Fibroblast of peridontal ligament (primary cell): ENCODE results near the gene ZC3H7B.

ENCODE experiments used
- DNase-seq: peaks from one replicate; pipeline ENCODE4 v3.0.0-alpha.2; 2010; ENCODE audit errors: extremely low read depth

ZC3H7B gene

DNA sequence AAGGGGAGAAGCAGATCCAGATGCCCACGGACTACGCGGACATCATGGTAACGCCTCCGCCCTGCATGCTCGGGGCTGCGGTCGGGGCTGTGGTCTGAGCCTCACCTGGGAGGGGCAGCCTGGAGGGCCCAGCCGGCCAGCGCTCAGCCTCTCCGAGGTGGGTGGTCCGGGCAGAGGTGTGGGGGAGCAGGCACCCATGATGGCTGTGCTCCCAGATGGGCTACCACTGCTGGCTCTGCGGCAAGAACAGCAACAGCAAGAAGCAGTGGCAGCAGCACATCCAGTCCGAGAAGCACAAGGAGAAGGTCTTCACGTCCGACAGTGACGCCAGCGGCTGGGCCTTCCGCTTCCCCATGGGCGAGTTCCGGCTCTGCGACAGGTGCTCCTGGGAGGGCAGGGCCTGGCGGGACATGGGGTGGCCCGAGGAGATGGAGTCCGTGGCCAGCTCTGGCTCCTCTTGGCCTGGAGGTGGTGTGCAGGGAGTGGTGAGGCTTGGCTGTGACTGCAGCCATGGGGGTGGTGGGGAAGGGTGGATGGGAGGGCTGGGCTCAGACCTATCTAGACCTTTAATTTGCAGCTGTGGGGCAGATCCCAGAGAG lies 55.2 kb downstream of the ZC3H7B start:
- no peak for DNase-seq

DNA sequence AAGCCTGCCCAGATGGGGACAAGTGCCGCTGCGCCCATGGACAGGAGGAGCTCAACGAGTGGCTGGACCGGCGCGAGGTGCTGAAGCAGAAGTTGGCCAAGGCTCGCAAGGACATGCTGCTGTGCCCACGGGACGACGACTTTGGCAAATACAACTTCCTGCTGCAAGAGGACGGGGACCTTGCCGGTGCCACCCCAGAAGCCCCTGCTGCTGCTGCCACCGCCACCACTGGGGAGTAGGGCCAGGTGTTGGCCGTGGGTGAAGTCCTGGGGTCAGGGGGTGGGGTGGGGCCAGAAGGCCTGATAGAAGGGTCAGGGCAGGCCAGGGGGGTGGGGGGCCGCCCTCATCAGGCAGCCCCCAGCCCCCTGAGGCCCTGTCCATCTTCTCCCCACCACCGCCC lies 55.9 kb downstream of the ZC3H7B start:
- no peak for DNase-seq

DNA sequence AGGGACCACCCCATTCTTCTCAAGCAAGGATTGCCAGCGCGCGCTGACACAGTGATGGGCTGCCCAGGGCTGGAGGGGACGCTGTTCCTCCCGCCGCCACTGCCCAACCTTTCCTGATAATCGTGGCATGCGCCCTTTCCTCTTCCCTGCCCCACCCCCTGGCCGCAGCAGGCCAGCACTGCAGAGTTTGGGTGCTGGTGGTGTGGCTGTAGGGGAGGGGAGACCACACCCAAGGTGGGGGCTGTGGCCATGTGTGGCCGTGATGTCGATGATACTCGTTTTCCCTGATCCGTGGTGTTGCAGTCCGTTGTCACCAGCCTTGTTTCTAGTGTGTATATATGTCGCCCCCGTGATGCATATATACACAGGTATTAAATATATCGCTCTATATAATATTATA lies 57.6 kb downstream of the ZC3H7B start:
- DNase-seq: no peak

DNA sequence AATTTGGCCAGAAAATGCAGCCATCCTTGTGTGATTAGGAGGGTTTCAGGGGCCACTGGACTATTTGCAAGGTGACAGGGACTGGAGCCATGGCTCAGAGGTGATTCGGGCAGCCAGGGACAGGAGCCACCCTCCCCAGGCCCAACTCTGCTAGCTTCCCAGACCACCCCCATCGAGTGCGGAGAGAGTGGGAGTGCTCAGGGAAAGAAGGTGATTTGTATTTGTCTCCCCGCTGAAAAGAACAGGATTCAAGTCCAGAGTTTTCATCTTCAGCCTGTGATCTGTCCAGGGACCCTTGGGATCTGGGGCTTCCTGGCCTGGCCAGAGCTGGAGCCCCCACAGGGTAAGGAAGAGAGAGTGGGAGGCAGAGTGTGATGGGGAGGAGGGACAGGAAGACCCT lies 58.1 kb downstream of the ZC3H7B start:
- no peak for DNase-seq

DNA sequence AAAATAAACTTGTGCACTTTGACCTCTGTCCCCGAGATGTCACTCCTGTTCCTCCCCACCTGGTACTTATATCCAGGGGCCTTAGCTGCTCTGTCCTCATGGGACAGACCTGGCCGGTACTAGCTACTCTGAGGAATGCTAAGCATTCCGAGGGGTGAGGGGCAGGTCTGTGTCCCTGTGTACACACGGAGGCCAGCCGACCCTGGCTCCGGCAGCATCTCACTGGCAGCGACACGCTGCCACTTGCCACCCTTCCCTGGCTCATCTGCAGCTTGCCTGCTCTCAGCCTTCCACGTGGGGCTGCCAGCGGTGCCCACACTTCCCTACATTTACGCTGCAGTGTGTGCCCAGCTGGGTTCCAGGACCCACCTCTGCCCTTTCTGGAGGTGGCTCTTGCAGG lies 58.8 kb downstream of the ZC3H7B start:
- DNase-seq: no peak

DNA sequence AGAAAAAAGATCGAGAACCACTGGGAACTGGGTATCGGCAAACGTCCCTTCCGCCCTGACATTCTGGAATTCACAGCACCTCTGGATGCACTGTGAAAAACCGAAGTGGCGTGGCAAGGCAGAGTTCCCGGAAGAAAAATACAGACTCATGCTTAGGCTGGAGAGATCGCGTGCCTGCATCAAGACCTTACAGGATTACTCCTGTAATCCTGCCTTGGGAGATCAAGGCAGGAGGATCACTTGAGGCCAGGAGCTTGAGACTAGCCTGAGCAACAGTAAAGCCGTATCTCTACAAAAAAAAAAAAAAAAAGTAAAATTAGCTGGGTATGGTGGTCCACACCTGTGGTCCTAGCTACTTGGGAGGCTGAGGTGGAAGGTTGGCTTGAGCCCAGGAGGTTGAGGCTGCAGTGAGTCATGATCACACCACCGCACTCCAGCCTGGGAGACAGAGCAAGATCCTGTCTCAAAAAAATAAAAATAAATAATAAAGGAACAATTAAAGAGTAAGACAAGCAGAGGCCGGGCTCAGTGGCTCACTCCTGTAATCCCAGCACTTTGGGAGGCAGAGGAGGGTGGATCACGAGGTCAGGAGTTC lies 60.5 kb downstream of the ZC3H7B start:
- no peak for DNase-seq

DNA sequence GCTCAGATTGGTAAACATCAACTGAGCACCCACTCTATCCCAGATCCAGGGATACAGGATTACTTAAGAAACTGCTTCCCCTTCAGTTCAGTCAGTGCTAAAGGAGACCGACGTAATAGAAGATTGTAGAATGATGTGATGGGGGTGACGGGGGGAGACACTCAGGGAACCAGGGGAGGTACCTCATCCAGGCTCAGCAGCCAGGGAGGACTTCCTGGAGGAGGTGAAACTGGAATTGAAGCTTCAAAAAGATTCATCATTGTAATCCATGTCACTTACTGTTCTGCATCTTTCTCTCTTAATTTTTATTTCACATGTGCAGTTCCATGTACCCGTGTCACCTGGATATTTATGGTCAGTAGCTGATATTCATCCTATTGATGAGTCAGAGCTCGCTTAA lies 61.3 kb downstream of the ZC3H7B start:
- DNase-seq: no peak

DNA sequence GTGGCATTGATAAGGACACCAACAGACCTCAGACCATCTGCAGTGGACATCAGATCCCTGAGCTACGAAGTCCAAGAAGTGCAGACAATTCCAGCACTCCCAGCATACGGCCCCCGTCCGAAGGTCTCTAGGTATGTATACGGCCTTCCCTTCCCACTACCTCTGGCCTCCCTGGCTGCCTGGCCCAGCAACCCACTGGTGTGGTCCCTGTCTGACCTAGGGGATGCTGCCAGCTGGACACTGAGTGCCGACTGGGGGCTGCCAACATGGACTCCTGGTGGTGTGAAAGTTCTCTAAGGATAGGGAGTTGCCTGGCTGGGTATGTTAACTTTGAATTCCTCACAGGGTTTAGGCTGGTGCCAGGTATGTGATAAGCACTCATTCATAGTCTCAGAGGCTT lies 62.9 kb downstream of the ZC3H7B start:
- DNase-seq: no peak

DNA sequence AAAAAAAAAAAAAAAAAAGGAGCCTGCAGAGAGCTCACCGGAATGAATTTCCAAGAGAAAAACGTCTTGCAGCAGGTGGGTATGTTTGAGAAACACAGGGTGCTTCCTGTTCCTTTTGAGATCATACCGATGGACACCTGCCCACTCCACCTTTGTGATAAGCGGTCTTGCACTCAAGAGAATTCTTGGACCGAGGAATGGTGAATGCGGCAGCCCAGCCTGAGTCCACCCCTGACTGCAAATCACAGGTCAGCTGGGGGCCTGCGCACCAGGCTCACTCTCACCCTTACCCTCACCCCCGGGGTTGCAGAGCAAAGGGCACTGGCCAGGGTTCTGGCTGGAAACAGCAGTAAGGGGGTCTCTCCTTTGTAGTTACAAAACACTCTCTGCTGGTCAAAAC lies 63.6 kb downstream of the ZC3H7B start:
- no peak for DNase-seq

DNA sequence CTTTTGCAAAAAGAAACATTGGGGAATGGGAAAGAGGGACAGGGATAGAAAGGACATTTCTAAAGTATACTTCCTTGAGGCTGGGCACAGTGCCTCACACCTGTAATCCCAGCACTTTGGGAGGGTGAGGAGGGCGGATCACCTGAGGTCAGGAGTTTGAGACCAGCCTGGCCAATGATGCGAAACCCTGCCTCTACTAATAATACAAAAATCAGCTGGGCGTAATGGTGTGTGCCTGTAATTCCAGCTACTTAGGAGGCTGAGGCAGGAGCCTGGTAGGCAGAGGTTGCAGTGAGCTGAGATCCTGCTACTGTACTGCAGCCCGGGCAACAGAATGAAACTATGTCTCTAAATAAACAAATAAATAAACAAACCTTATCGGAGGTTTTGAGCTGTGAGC lies 64.1 kb downstream of the ZC3H7B start:
- no peak for DNase-seq

DNA sequence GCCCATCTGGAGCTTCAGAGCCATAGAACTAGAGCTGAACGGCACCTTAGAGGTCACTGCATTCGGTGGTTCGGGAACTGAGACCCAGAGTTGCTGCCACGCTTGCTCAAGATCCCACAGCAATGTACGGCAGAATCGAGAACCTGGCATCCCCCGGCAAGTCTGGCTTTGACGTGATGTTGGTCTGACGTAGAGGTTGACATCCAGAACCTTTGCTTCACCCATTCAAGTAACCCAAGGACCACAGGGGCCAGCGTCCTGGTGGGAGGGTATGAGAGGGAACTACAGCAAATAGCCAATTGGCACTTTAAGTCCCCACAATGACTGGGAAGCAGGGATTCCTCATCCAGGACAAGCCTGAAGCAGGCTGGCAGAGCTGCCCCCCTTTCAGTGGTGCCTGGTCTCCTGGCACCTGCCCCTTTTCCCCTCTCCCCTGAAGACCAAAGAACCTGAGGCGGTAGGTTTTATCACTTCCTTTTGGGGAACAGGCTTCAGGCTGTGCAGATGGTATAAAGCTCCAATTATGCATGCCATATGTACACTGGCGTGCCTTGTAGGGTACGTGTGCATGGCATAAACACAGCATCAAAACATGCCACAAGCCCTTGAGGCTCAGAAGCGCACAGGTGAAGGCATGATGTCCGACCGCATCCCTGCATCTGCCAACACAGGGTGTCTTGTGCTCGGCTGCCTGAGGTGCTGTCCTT lies 65.2 kb downstream of the ZC3H7B start:
- no peak for DNase-seq

DNA sequence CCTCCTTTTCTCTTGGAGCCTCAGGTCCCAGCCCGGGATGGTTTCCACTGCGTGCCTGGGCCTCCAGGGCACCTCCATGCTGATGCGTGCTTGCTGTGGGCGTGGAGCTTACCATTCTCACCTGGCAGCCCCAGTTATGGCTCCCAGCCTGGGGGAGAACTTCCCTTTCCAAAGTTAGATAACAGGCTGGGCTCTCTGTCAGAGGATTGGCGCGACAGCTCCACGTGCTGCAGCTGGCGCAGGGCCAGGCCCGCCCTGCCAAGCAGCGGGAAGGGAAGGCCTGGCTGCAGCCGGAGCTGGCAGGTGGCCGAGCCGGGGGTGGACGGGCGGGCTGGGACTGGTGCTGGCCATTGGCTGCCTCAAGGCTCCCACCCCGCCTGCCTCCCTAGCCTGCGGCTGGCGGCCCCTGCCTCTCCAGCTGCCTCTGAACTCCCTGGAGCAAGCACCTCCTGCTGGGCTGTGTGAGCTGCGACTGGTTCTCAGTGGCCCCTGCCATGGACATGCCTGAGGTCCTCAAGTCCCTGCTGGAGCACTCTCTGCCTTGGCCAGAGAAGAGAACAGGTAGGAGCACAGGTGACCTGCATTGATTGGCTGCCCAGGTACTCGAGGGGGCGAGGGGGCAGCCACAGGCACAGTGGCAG lies 65.8 kb downstream of the ZC3H7B start:
- peak; percentile 92 for DNase-seq

DNA sequence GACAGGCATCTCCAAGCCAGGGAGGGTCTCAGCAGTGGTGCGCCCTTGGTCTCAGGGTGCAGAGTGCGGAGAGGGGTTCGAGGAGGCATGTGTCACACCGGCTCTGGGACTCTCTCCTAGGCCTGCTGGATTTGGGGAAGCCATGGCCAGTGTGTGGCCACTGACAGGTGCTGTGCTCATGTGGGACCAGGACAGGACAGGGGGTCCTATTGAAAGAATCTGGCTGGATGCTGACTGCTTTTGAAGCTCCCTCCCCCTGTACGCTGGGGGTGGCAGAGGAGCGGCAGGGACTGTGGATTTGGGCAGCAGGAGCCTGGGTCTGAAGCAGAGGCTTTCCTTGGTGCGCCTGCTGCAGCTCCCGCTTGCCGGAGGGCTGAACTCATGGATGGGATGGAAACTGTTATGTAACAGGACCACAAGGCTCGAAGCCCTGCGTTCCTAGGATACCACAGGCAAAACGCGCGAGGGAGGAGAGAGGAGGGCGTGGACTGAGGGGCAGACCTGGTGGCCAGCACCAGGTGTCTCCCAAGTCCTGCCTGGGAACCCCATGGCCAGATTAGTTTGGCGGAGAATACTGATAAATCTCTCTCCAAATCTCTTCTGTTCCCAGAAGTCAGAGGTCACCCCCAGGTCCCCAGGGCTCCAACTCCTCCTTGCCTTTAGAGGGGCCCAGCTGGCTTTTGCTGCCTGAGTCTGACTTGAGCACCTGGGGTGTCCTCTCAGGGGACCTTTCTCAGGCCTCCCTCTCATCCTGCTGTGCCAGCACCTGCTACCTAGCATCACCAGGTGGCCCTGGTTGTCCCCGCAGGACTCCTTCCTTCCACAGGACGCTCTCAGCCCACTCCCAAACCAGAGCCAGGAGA lies 66.6 kb downstream of the ZC3H7B start:
- peak; percentile 63 for DNase-seq

DNA sequence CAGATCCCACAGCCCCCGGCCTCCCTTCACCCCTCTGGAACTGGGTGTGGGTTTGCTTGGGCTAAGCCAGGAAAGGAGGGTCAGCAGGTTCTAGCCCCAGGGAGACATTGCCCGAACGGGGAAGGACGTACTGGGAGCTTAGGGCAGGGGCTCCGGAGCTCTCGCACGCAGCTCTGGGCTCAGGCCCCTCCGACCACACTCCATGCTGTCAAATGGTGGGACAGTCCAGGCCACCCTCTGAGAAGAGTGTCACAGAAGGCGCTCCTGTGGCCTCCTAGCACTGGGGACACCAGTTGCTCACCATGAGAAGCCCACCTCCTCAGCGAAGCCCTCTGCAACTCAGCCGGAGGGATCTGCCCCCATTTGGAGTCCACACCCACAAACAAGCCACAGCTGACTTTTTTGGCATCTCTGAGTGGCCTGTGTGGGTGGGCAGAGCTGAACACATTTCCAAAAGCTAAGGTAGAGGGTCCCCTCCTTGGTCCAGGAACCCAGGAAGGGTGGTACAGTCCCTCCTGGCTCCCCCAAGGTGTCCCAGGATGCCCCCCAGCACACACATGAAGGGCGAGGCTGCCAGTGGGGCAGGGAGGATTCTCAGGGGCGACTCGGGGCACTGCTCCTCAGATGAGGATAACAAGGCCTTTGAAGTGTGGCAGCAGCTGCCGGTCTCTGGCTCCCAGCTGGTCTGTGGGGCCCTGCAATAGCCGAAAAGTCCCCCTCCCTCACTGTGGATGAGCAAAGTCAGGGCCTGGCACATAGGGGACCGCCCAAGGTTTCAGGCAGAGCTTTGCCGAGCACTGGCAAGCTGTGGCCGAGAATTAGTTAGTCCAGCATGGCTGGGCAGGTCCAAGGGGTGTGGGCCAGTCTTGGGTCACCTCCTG lies 67.5 kb downstream of the ZC3H7B start:
- no peak for DNase-seq

DNA sequence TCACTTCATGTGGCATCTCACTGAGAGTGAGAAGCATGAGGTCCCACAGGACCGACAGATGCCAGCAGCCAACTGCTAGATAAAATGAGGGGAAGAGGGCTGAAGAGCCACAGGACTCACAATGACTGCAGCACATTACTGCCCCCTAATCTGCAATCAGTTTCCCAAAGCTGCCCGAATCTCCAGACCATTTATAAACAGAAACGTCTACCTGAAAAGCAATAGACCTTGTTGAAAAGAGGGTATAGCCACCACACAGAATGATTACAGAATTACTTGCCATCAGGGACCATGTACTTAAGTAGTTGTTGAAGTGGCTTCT lies 68.1 kb downstream of the ZC3H7B start:
- DNase-seq: no peak

DNA sequence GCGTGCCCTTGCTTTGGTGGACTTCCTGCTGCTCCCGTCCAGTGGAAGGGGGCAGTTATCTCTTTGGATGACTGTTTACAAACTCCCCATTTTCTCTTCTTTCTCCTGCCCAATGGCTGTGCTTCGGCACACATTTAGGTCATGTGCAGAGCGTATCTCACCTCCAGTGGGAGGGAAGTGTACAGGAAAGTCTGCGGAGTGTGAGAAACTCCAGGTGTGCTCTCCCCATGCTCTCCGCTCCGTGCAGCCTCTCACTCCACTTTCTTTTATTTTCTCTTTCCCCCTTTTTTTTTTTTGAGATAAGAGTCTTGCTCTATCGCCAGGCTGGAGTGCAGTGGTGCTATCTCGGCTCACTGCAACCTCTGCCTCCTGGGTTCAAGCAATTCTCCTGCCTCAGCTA lies 68.5 kb downstream of the ZC3H7B start:
- DNase-seq: no peak

DNA sequence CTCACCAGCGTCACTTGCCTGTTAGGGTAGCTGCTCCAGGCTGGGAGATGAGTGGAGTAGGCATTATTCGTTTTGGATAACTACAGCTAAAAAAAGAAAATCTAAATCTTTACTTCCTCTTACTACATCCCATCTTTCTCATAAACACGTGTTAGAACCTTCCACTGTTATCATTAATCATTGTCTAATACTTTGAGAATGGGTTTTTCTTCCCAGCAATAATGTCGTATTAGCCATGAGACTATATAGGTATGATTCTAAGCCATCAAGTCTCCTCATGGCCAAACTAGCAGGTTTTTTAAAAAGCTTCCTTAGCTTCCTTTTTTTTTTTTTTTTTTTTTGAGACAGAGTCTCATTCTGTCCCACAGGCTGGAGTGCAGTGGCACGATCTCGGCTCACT lies 76.5 kb downstream of the ZC3H7B start:
- DNase-seq: no peak

DNA sequence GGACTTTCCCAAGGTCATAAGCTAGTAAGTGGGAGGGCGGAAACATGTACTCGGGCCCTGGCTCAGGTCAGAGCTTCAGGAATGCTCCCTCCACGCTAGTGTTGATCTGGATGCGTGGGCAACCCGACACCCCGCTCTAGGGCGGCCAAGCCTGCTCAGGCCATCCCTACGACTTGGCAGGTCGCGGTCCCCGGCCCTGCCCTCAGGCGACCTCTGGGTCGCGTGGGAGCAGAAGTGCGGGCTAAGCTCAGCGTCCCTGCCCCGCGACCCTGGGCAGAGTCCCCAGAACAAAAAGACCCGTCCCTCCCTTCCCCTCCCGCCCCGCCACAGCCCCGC lies 79.6 kb downstream of the ZC3H7B start:
- peak; percentile 93 for DNase-seq

DNA sequence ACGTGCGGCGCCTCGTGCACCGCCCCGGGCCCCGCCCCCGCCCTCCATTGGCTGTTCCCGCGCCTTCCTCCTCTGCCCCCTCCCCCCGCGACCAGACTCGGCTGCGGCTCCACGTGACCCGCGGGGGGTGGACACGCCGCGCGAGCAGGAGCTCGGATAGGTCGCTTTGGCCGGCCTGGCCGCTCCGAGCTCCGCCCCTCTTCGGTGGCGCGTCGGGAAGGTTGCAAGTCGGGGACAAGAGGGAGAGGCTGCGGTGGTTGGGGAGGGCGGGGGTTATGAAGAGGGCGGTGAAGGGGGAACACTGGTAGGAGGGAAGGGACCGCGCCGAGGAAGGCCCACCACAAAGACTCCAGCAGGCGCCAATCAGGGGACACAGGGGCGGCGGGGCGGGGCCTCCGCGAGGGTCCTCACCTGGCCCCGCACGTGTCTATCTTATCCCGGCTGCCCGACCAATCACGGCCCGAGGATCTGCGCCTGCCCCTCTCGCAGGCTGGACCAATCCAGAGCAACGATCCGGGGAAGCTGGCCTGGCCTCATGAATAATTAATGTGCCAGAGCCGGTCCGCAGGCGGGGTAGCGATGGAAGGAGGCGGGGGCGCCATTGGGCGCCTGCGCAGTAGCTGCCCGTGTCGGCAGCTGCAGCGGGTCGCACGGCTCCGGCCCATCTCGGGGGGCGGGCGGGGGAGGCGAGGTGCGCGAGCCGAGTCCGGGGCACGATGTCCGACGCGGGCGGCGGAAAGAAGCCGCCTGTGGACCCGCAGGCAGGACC lies 80.2 kb downstream of the ZC3H7B start, which contains the start of gene TEF:
Gene TEF, plus strand, starts transcription at position 614 of the 769 bp plus-strand sequence. Its CDS starts 103 bp downstream, at position 717.
- DNase-seq: peak; percentile 97

DNA sequence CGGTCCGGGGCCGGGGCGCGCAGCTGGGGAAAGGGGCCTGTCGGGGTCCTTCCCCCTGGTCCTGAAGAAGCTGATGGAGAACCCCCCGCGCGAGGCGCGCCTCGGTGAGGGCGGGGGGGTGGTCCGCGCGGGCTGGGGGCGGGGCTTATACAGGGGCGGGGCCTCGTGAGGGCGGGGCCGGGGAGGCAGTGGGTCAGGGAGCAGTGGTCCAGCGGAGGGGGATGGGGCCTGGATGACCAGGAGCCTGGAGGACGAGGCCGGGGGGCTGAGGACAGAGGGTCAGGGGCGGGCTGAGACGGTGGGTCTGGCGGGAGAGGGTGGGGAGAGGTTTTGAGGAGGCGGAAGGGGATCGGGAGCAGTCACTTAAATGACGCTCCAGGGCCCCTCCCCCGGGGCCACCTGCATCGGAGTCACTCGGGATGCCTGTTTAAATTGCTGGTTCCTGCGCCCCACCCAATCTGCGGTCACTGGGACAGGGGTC lies 80.8 kb downstream of the ZC3H7B start:
- peak; percentile 39 for DNase-seq
